Measurements from ENCODE around the gene TUBGCP6.

Gene TUBGCP6

DNA sequence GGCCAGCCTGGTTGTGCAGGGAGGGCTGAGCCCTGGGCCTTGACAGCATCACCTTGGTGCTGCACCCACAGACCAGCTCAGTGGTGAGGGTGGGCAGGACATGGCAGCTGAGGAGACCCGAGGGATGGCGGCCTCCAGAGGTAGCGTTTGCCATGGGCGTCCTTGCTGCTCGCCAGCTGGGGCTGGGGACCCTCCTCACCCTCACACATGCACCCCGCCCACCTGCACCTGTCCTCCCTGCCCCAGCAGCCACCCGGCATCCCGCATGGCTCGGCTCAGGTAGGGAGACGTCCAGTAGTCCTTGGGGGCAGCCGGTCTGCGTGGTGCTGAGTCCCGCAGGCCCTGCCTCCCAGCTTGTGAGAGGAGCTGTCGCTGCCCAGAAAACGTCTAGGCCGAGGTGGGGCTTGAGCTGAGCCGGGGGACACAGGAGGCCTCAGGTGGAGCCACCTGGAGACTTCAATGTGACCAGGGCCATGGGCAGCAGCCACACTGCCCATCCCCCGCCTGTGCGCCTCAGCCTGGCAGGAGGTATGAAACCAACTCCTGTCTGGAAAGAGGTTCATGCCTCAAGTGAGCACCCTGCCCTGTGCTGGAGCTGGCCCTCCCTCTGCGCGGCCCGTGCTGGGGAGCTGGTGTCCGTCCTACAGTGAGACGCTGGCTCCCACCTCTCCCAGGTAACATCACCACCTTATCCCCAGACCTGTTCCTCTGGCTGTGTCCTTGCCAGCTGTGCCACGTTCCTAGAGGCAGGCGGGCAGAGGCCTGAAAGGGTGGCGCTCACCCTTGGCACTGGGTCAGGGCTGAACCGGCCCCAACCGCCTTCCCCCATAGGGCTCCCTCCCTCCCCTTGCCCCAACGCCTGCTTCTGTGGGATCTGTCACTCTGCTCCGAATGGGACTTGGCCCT is 62.4 kb downstream of the TUBGCP6 start:
- DNase-seq (ENCODE audit: low read depth in 3 of 3): no peak

DNA sequence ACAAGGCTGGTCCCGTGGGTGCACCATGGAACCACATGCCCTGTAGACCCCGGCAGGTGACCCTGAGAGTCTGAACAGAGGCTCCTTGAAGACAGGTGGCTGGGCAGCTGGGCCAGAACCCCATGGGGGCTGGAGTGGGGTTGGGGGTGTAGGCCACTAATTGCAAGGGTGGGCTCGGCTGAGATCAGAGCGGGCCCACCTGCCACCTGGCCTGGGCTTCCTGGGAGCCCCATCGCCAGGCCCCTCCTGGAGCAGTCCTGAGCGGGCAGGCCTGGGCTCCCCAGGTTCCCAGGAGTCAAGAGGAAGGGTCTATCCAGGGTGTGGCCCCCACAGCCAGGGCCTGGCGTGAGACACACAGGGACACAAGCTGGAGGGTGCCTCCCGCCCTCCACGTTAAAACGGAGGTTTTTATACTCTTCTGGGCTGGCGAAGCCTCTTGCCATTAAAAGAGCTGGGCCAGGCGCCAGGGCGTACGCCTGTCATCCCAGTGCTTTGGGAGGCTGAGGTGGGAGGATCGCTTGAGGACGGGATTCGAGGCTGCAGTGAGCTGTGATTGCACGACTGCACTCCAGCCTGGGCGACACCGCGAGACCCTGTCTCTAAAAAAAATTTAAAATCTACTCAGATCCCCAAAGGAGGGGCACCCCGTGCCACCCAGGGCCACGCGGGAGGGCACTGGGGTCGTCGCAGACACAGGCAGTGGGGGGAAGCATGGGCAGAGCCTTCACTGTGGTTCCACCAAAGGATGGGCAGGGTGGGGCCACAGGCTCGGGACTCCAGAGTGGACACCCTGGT is 63.9 kb downstream of the TUBGCP6 start:
- DNase-seq (ENCODE audit: low read depth in 3 of 3): no peak

DNA sequence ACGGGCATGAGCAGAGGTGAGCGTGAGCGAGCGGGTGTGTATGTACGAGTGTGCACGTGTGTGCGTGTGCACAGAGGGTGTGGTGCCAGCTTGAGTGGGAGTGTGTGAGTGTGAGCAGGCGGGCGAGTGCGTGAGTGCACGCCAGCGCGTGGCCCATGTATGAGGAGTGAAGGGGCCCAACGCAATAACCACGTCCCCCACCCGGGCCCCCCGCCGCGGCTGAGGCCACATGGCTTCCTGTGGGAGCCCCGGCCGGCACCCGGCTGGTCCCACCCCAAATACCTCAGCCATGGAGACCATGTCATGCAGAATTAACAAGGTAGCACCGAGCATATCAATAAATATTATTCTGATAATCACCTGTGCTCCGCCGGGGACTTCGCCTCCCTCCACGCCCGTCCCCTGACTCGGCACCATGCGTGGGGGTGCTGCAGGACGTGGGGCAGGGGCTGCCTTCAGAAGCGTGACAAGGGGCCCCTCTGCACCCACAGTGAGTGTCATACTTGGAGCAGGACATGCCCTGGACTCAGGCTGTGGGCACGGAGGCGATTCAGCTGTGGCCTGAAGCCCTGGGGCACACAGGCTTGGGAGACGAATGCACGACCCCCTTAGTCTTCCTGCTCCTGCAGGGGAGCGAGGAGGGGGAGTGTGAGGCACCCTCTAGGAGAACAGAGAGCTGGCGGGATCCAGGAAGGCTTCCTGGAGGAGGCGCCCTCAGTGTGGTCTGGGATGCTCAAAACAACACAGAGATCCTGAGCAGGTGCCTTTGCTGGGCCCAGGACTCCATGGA is 64.7 kb downstream of the TUBGCP6 start:
- no peak for DNase-seq (ENCODE audit: low read depth in 3 of 3)

DNA sequence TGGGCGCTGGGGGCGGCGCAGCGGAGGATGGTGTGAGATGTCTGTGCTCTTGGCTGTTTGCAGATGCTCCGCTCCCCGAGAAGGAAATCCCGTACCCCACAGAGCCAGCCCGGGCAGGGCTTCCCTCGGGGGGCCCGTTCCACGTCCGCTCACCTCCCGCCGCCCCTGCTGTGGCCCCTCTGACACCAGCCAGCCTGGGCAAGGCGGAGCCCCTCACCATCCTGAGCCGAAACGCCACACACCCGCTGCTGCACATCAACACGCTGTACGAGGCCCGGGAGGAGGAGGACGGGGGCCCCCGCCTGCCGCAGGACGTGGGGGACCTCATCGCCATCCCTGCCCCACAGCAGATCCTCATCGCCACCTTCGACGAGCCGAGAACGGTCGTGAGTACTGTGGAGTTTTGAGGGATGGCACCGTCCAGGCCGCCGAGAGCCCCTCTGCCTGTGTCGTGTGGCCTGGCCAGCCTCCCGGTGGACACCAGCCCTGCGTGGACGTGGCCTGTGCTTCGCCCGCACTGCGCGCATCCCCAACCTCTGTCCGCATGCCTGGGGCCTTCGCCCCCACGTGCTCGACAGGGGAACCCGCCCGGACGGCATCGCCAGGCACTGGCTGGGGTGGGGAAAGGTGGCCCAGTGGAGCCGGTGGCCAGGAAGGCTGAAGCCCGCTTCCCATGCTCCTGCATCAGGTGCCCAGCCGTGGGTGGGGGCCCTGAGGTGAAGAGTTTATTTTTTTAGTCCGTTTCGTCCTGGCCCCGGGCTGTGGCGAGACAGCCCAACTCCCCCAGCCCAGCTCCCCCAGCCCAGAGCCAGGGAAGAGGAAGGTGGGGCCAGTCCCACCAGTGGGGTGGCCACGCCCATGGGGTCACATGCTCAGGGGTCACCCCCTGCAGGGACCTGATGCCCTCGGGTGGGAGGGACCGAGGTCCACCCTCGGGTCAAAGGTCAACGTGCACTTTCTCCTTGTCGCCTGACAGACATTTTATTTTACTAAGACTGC is 65.7 kb downstream of the TUBGCP6 start:
- no peak for DNase-seq (ENCODE audit: low read depth in 3 of 3)

DNA sequence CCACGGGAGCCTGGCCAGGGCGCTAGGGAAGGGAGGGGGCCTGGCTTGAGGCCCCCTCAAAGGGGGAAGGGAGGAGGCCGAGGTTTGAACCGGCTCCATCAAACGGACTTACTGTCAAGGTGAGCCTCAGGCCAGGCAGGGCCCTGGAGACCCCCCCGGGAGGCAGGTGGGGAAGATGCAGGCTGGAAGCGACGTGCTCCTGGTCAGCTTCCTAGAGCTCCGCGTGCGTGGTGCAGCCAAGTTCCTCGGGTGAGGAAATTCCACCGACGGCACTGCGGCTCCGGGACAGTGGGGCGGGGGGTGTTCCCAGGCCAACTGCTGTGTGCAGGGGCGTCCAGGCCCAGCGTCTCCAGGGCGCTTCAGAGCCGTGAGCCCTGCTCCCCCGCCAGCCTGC is 66.4 kb downstream of the TUBGCP6 start:
- no peak for DNase-seq (ENCODE audit: low read depth in 3 of 3)

DNA sequence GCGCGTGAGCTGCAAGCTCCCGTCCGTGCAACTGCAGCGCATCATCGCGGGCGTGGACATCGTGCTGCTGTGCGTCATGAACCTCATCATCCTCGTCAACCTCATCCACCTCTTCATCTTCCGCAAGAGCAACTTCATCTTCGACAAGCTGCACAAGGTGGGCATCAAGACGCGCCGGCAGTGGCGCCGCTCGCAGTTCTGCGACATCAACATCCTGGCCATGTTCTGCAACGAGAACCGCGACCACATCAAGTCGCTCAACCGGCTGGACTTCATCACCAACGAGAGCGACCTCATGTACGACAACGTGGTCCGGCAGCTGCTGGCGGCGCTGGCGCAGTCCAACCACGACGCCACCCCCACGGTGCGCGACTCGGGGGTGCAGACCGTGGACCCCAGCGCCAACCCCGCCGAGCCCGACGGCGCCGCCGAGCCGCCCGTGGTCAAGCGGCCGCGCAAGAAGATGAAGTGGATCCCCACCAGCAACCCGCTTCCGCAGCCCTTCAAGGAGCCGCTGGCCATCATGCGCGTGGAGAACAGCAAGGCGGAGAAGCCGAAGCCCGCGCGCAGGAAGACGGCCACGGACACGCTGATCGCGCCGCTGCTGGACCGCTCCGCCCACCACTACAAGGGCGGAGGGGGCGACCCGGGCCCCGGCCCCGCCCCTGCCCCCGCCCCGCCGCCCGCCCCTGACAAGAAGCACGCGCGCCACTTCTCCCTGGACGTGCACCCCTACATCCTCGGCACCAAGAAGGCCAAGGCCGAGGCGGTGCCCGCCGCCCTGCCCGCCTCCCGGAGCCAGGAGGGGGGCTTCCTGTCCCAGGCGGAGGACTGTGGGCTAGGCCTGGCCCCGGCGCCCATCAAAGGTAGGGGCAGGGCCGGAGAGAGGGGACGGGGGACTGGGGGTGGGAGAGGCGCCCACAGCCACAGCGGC is 67.0 kb downstream of the TUBGCP6 start:
- no peak for DNase-seq (ENCODE audit: low read depth in 3 of 3)

DNA sequence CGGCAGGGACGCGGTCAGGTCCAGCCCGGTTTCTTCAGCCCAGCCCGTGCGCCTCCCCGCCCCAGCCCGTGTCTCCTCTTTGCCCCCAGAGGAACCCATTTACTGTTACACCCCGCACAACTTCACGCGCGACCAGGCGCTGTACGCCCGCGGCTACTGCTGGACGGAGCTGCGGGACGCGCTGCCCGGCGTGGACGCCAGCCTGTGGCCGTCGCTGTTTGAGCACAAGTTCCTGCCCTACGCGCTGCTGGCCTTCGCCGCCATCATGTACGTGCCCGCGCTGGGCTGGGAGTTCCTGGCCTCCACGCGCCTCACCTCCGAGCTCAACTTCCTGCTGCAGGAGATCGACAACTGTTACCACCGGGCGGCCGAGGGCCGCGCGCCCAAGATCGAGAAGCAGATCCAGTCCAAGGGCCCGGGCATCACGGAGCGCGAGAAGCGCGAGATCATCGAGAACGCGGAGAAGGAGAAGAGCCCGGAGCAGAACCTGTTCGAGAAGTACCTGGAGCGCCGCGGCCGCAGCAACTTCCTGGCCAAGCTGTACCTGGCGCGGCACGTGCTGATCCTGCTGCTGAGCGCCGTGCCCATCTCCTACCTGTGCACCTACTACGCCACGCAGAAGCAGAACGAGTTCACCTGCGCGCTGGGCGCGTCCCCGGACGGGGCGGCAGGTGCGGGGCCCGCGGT is 67.8 kb downstream of the TUBGCP6 start:
- no peak for DNase-seq (ENCODE audit: low read depth in 3 of 3)

DNA sequence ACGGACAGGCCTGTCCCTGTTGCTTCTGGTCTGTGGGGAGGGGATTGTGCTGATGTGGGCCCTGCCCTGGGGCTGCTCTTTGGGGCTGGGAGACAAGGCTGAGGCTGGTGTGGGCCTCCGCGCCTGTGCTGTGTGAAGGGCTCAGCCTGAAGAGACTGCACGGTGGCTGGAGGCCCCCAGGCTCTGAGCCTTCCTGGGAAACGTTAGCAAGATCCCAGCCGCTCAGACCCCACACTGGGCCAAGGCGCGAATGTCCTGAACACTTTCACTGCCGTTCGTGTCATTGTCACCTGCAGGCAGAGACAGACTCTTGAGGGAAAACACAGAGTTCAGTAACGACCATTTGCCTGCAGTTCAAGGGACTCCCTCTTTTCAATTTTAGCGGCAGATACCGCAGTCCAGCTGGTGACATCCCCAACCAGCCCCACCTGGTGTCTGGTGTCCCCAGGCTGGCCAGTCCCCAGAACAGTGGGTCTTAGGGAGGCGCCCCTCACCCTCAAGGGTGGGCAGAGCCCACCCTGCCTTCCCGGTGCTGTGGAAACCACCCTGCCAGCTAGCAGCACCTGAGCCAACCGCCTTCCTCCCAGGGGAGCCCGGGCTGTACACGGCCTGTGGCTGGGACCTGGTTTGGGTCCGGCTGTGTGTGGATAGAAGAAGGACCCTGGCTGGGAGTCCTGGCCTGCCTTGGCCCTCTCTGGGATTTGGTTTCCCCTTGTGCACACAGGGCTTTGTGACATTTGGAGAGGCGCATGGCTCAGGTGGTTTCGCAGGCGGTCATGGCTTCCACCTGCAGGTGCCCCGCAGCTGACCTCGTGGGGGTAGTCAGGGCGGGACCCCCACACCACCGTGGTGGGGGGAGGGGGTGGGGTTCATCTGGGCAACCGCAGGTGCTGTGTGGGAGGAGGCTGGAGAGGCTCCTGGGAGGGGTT is 68.6 kb downstream of the TUBGCP6 start:
- DNase-seq (ENCODE audit: low read depth in 3 of 3): no peak

DNA sequence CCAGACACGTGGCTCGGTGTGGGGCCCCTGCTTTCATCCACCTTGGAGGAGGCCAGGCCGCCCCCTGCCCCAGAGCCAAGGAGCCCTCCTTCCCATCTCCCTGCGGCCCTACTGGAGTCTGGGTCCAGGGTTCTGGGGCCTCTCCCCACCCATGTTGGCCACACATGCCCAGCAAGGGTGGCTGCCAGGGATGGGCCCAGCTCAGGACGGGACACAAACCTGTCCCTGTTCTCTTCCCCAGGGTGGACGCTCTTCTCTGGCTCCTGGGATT is 69.7 kb downstream of the TUBGCP6 start:
- no peak for DNase-seq (ENCODE audit: low read depth in 3 of 3)

DNA sequence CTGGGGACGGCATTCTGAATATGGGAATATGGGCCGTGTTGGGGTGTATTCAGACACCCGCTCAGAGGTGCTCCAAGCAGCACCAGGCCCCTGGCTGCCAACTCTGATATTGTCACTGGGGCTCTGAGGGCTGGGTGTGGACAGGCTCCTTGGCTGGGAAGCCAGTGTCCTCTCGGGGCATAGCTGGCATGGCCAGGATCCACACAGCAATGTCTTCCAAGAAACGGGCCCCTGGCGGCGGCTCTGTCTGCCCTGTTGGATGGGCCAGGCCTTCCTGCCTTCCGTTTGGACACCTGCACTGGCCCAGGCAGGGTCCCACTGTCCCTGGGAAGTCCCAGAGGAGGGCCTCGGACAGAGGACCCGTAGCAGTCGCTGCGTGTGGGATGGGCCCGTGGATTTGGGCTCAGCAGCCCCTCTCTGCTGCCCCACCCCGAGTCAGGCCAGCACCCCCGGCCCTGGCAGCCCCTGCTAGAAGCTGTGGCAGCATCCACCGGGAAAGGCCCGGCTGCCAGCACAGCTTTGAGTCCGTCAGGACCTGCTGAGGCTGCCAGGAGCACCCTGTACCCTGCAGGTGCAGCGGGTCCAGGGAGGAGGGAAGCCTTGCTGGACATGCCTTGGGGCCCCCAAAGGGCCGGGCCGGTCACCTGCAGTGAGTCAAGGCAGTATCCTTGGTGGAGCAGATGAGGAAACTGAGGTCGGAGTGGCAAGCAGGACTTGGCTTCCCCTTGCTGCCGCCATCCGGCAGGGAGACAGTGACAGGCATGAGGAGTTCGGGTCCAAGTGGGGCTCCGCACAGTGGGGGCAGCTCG is 70.2 kb downstream of the TUBGCP6 start:
- DNase-seq (ENCODE audit: low read depth in 3 of 3): no peak

DNA sequence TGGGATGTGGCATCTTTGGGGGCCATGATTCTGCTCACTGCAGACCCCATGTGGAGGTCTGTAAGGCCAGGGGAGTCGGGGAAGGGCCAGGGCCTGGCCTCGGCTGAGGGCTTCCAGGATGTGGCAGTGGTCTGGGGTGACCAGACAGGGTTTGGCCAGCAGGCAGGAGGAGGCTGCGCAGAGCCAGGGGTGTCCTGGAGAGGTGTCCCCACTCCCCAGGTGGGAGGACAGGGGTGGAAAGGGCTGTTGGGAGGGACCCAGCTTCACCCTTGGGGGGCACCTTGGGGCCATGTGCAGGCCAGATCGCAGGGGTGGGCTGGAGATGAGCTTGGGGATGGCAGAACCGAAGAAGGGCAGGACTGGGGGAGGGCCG is 70.9 kb downstream of the TUBGCP6 start:
- DNase-seq (ENCODE audit: low read depth in 3 of 3): no peak

DNA sequence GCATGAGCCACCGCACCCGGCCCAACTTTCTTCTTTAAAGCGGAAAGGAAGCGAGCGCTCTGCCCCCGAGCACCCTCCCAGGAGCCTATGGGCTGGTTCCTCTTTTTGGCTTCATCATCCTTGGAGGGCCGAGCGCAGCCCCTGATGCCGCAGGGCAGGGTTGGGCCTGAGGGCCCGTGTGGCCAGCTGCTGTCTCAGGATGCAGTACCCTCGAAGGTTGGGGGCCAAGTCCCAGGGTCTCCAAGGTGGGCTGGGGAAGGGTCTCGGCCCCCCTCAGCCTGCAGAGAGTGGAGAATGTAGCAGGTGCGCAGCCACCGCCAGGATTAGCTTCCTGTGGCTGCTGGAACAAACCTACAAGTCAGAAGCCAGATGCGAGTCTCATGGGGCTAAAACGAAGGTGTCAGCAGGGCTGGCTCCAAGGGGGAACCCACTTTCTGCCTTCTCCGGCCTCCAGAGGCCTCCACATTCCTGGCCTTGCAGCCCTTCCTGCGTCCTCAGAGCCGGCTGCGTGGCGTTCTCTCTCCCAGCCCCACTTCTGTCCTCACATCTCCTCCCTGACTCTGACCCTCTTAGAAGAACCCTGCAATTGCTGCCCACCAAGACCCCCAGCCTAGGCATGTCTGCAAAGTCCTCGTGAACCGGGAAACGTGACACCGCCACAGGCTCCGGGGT is 71.4 kb downstream of the TUBGCP6 start:
- no peak for DNase-seq (ENCODE audit: low read depth in 3 of 3)

DNA sequence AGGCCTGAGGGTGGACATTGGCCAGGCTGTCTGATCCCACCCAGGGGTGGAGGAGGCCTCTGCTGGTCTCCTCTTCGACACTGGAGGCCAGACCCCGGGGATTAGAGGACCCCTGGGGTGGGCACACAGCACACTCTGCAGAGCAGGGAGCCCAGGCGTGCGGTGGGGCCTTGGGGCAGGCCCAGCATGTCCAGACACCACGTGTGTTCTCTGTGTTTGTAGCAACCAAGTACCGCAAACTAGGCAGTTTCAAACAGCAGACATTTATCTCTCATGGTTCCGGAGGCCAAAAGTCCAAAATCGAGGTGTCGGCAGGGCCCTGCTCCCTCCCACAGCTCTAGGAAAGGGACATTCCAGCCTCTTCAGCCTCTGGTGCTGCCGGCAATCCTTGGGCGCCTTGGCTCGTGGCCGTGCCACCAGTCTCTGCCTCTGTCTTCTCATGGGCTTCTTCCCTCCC is 72.8 kb downstream of the TUBGCP6 start:
- DNase-seq (ENCODE audit: low read depth in 3 of 3): no peak

DNA sequence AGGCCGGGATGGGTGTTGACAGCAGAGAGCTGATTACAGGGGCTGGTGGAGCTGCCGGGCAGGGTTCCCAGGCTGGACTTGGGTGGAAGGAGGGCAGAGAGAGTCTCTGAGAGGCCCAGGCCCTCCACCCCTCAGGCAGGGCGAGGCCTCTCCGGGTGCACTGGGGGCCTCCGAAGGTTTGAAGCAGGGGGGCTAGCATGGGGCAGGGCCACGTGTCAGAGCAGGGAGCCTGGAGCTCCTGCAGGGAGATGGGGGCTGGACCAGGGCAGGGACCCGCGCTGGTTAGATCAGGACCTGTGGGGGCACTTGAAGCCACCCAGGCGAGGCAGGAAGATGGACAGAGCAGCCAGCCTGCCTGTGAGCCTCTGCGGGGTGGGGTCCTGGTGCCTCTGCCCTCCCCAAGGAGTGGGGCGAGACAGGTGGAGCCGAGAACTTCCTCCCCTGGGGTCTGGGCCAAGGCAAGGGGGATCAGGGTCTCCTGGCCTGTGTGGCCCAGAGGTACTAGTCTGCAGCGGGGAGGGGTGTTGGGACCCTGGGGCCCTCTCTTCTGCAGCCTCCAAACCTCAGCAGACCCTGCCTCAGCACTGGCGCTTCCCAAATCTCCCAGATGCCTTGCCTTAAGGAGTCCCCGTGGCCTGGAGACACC is 73.4 kb downstream of the TUBGCP6 start:
- no peak for DNase-seq (ENCODE audit: low read depth in 3 of 3)

DNA sequence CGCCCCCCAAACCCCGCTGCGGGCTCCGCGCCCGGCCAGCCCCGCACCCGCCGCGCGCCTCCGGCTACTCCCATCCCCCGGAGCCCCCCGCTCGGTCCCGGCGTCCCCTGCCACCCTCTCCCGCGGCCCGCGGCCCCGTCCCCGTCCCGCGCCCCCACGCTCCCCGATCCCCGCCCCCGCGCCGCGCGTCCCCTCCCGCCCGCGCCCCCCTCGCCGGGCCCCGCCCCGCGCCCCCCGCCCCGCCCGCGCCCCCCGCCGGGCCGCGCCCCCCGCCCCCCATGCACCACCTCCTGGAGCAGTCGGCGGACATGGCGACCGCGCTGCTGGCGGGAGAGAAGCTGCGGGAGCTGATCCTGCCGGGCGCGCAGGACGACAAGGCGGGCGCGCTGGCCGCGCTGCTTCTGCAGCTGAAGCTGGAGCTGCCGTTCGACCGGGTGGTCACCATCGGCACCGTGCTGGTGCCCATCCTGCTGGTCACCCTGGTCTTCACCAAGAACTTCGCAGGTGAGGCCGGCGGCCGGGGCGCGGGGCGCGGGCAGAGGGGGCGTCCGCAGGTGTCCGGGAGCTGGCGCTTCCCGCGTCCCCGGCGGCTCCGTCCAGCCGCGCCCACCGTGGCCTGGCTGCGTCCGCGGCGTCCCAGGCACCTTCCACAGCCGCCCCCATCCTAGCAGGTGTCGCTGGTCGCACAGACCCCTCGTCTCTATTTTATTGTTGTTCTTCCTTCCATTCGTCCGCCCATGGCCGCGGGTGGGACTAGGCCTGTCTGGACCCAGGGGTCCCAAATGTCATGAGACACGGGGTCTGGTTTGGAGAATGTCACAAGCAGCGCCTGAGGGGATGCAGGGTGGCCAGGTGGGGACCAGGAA is 74.1 kb downstream of the TUBGCP6 start, which contains the start of gene PANX2:
PANX2 (plus strand) TSS at position 279 of the 866 bp plus-strand sequence; CDS start at position 279, 0 bp downstream.
- no peak for DNase-seq (ENCODE audit: low read depth in 3 of 3)

Measured in stimulated activated CD4-positive, alpha-beta T cell treated with anti-CD3 and anti-CD28 coated beads, TNF-alpha, amount 100 ng/mL, for 24 hours (primary cell).